HG03039 (cell line): ENCODE measurements around the gene PPP1R13L.

Source experiments
- ATAC-seq: cut with Tn5 transposase; IDR thresholded peaks from one replicate; pipeline ENCODE4 v1.9.1; 2021; ENCODE audit warnings: mild to moderate bottlenecking, moderate library complexity; ENCODE audit not compliant: unreplicated experiment

The PPP1R13L gene, protein sequence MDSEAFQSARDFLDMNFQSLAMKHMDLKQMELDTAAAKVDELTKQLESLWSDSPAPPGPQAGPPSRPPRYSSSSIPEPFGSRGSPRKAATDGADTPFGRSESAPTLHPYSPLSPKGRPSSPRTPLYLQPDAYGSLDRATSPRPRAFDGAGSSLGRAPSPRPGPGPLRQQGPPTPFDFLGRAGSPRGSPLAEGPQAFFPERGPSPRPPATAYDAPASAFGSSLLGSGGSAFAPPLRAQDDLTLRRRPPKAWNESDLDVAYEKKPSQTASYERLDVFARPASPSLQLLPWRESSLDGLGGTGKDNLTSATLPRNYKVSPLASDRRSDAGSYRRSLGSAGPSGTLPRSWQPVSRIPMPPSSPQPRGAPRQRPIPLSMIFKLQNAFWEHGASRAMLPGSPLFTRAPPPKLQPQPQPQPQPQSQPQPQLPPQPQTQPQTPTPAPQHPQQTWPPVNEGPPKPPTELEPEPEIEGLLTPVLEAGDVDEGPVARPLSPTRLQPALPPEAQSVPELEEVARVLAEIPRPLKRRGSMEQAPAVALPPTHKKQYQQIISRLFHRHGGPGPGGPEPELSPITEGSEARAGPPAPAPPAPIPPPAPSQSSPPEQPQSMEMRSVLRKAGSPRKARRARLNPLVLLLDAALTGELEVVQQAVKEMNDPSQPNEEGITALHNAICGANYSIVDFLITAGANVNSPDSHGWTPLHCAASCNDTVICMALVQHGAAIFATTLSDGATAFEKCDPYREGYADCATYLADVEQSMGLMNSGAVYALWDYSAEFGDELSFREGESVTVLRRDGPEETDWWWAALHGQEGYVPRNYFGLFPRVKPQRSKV

DNA sequence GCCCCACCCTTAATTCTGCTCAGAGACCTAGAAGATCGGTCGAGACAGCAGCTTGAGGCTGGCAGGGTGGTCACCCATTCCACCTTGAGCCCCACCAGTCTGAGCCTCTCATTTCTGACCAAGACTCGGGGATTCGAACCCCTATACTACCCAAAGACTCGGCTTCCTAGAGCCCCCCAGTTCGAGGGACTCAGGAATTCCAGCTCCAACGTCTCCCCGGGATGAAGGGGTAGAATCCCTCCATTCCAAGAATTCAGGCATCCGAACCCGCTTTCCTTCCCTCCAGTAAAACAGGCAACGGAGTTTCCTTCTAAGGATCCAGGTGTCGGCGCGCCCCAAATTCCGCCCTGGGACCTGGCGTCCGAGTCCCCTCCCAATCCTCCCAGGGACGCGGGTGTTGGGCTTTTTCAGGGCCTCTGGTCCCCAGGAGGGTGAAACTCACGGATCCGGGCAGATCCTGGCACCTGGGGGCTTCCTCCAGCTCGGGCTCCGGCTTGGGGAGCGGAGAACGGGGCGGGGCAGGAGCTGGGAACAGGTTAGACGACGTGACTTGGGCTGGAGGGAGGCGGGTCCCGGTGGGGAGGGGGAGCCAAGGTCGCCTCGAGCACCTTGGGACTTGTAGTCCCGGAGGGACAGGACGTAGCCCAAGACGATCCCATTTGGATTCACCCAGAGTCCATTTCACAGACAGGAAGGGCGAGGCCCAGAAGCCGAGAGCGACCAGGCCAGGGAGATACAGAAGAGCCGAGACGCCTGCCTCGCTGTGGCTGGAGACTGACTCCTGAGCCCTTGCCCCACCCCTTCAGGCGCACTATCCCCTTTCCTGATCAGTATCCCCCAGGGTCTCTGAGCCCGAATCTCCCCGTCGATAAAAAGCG is at the start of gene PPP1R13L:
TSS of gene PPP1R13L (minus strand) at position 513 of the 878 bp plus-strand sequence. CDS start 6,751 bp downstream, outside the sequence.
- no peak for ATAC-seq

DNA sequence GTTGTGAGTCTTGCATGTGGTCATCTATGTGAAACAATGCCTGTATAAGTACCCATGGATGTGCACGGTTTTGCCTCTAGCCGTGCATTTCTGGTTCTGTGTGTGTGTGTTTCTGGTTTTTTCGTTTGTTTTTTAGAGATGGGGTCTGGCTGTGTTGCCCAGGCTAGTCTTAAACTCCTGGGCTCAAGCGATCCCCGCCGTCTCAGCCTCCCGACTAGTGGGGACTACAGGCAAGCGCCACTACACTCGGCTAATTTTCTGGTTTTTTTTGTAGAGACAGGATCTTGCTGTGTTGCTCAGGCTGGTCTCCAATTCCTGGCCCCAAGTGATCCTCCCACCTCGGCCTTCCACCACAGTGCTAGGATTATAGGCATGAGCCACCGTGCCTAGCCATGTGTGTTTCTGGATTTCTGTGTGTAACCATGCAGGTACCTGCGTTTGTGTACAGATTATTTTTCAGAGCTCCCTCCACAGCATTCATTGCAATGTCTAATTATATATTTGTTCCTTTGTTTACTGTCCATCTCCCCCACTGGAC is 47.0 kb upstream of the PPP1R13L start:
- ATAC-seq, result no peak

DNA sequence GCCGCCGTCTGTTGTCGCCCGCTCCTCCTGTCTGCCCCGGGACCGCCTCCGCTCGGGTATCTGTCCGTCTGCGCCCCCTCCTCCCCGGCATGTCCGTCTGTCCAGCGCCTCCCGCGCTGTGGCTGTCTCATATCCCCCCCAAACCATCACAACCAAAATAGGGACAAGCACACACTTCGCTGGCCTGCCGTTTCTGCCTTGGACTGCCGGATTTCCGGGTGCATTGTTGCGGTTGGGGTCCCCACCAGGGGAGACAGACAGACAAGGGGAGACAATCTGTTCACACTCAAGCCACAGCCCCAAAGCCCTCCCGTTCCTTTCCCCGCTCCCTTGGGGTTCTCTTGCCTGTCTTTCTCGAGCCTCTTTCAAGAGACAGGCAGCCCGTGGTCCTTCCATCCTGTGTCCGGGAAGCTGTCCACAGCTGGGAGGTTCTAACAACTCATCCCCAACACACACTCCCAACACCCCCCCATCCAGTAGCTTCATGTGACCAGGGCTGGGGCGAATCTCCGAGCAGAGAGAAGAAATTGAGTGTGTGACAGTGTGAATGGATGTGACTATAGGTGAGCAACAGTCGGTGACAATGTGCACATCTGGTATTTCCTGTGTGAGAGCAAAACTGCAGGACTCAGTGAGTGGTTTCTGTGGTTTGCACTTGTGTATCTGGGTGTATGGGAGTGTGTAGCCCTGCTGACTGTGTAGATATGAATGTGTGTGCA is 46.4 kb upstream of the PPP1R13L start:
- ATAC-seq, result no peak

DNA sequence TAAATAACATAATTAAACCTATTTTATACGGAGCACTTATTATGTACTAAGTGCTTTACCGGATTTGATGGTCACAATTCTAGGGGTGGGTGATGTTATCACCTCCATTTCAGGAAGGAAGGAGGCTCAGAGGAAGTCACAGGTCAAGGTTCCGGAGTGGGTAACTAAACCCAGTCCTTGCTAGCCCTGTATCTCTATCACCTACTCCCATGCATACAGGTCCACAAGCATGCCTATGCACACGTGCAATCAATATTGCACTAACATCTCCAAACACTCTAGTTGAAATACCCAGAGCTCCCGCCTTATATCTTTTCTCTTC is 45.1 kb upstream of the PPP1R13L start:
- ATAC-seq, result no peak

DNA sequence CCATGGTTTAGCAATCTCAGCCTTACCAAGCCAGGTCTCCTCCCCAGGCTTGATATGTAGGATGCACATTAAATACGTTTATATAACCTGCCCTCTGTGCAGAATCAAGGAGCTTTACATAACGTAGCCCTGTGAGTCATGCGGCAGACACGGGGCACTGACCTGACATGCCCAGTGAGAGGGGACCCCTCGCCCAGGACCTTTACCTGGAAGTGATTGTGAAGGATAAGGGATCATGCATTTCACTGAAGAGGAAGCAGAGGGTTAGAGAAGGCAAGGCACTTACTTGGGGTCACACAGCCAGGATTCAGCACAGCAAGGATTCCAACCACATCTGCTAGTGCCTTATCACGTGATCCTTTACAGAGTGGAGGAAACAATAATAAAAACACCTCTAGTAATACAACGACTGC is 44.0 kb upstream of the PPP1R13L start:
- ATAC-seq, result no peak

DNA sequence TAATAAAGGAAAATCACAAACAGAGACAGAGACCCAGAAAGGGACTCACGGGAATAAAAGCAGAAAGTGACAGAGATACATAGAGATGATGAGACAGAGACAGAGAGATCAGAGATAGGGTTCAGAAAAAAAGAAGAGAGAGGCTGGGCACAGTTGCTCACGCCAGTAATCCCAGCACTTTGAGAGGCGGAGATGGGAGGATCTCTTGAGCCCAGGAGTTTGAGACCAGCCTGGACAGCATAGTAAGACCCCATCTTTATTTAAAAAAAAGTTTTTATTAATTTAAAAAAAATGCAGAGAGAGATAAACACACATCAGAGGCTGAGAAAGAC is 43.5 kb upstream of the PPP1R13L start:
- ATAC-seq, result no peak

DNA sequence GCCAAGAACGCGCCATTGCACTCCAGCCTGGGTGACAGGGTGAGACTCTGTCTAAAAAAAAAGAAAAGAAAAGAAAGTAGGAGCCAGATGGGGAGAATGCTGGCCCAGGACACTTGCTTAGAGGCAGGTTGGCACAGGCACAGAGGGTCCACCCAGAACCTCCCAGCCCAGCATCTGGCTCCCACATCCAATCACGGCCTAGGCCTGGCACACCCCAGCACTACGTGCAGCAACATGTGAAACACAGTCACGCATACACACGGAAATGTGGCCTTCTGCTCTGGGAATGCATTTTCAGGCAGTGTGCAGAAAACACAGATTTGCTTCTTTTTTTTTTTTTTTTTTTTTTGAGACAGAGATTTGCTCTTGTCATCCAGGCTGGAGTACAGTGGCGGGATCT is 42.1 kb upstream of the PPP1R13L start:
- ATAC-seq, result no peak

DNA sequence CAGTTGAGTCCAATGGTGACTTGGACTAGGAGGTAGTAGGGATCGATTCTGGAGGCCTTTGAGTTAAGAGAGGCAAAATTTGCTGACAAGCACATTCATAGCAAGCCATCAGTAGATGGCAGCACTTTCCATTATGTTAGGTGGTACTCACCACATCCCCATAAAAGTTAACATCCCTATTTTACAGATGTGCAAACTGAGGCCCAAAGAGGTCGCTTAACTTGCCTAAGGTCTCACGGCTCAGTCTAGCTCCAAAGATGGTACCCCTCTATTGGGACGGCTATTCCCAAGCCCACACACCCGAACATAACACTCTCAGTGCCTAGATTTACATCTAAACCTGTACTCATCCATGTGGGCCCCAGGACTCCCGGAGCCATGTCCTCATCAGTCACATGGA is 41.4 kb upstream of the PPP1R13L start:
- no peak for ATAC-seq

DNA sequence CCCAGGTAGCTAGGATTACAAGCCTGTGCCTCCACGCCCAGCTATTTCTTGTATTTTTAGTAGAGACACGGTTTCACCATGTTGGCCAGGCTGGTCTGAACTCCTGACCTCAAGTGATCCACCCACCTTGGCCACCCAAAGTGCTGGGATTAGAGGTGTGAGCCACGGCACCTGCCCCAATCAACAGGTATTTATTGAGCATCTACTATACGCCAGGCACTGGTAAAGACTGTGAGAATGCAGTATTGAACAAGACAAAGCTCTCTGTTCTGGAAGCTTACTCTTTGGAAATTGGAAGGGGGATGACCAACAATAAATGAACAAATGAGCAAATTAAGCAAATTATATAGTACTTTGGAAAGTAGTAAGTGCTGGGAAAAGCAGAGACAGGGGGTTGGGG is 40.3 kb upstream of the PPP1R13L start:
- no peak for ATAC-seq

DNA sequence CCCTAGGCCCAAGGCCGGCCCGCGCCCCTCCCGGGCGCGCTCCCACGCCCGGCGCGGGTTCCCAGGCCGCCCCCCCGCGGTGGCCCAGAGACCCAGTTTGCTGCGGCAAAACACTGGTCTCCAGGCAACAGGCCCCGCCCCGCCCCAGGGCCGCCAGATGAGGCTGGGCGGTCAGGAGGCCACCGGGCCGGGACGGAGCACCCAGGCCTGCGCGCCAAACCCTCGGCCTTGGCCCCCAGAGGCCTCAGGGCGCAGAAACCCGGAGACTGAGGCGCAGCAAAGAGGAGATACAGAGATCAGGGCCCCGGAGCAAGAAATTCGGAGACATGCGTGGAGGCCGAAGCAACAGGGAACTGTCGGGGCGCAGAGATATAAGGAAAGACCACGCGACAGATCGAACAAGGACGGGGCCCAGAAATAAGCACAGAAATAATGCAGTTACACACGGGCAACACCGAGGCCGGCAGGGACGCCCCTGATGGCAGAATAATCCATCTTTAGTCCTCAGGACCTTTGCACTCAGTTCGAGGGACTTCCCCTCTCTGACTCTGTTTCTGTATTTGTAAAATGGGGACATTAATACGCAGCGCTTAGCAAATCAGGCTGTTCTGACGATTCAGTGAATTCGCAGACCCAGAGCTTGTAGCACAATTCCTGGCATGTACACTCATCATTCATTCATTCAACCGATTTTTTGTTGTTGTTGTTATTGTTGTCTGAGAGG is 39.6 kb upstream of the PPP1R13L start:
- no peak for ATAC-seq

DNA sequence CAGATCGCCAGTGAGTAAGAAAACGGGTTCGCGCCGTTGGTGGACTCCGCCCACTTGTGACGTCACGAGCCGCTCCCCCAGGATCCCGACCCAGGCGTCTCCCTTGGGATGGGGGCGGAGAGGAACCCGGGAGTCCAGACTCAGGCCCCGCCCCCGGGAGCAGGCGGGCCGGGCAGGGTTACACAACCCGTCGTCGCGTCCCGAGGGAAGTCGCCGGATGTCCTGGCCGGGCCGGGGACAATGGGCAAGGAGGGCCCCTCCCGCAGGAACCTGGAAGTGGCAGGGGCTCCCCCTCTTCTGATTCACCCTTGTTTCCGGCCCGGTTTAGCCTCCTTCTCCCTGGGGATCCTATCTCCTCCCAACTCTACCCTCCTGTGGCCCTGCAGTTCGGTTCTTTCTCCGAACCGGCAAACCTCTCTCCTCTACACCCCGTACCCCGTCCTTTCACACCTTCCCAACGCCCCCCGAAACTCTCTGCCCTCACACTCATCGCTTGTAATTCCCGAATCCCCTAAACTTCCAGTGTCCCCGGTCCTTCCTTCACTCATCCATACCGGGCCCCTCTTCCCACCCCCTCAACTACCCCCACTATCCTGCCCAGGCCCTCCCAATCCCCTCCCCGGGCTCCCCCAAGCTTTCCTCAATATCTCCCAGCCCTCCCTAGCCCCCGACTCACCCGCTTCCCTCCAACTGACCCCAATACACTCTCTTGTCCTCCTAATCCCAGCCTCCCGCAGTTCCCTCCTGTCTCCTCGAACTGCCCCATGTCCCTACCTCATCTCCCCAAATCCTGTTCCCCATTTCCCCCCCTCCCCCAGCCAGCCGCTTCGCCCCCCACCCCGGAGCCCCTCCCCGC is 38.8 kb upstream of the PPP1R13L start:
- no peak for ATAC-seq

DNA sequence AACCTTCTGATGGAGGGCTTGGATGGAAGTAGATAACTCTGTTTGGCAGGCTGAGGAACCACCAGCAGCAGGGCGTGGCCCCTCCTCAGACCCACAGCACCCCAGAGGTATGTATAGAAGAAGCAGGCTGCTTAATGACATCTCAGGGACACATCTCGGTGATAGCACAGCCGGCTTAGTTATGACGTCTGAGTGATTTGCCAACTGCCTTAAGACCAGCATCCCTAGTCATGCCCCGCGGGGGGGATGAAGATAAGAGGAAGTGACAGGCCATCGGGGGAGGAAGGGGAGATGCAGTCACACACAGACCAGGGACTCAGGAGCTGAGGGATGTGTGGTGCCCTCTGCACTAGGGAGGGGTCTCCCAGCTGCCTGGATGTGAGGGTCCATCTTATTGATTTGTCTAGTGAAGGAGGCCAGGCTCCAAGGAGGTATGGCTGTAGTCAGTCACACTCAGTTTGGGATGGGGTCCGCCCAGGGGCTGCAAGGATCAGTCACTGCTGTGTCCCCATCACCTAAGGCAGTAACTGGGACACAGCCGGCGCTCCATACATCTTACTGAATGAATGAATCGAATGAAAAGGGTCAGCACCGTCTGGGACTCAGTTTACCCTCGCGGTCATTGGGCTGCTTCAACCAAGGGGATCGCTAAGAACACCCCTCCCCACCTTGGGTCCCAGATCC is 38.1 kb upstream of the PPP1R13L start:
- no peak for ATAC-seq

DNA sequence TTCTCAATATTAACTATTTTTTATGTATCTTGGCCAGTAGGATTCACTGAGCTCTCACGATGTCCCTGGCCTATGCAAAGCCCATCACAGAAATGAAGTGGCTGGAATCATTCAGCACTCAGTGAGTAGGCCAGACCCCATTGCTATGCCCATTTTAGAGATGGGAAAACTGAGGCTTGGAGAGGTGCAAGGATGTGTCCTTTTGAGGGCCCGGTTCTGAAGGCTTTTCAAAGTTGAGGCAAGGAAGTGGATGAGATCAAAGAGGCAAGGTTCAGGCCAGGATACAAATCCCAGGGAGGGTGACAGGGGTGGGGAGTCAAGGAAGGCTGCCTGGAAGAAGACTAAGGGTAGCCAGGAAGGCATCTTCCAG is 37.5 kb upstream of the PPP1R13L start:
- ATAC-seq, result no peak

DNA sequence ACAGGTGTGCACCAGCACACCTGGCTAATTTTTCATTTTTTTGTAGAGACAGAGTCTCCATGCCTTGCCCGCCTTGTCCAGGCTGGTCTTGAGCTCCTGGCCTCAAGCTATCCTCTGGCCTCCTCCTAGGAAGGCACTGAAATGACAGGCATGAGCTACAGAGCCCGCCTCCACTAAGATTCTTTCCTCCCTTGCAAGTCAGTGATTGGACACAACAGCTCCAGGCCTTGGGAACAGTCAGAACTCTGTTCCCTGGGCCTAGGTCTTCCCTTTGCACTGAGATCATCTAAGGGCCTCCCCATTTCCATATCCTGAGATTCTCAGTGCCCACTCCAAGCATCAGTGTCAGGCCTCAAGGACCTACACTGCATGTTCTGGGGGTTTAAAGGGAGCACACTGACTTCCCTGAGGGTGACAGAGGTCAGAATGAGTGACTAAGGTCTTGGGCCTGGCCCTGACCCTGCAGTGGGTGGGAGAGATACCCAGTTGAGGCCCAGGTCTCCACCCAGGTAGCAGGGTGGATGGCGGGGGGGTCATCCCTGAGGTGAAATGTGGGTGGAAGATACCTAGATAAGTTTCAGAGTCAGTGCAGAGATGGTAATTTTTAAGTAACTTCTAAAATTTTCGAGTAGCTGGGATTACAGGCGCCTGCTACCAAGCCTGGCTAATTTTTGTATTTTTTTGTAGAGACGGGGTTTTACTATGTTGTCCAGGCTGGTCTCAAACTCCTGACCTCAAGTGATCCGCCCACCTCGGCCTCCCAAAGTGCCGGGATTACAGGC is 36.2 kb upstream of the PPP1R13L start:
- no peak for ATAC-seq

DNA sequence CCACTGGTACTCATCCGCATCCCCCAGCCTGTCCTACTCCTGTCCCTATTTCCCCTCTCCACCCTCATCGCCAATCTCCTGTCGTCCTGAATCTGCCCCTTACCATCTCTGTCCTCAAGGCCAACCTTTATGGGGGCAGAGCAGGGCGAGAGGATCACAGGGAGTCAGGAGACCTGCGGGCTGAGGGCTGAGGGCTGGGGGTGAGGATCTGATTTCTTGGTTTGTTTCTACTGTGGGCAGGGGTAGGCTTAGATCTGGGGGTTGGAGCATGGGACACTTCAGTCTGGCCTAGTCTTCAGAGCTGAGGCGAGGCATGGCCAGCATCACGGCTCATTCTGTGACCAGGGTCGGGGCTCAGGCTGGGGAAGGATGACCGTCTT is 35.4 kb upstream of the PPP1R13L start:
- no peak for ATAC-seq

DNA sequence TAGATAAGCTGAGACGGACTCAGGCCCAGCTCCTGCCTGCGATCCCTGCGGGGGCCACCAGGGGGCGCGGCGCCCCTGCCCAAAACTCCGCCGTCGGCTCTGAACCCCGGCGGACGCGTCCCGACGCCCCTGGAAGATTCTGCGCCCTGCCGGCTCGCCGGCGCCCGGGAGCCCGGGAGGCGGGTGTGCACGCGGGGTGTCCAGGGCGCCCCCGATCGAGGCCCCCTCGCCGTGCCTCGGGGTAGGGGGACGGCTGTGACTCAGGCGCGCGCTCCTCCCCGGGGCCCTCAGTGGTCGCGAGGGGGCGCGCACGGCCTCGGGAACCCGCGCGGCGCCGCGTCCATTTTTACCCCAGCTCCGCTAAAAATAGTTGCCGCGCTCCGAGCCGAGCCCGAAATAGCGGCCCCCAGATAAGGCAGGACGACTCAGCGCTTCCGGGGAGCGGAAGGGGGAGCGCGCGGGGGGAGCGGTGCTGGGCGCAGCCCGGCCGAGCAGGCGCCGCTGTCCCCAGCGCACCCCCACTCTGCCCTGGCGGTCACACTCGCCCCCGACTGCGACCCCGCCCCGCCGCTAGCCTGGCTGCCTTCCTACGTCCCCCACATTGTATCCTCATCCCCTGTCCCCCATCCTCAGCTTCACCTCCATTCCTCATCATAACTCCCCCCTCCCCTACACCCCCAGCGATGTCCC is 34.8 kb upstream of the PPP1R13L start:
- peak; percentile 55 for ATAC-seq

DNA sequence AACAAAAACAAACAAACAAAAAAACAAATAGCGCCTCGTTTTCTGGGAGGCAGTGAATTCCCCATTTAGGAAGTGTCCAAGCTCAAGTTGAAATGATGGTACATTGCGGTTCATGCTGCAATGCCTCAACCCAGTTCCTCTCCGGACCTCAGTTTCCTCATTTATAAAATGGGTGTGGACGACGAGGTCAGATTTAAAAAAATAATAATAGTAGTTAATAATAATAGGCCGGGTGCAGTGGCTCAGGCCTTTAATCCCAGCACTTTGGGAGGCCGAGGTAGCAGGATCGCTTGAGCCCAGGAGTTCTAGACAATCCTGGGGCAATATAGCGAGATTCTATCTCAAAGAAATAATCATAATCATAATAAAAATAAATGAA is 34.3 kb upstream of the PPP1R13L start:
- ATAC-seq, result no peak
